Measurements from ENCODE around the gene CIPC.

Gene CIPC

GRCh38 chr14:77130386-77130785 is 32.3 kb downstream of the CIPC start:
- DNase-seq = no peak

GRCh38 chr14:77131206-77131605 is 33.1 kb downstream of the CIPC start:
- no peak for DNase-seq

DNA sequence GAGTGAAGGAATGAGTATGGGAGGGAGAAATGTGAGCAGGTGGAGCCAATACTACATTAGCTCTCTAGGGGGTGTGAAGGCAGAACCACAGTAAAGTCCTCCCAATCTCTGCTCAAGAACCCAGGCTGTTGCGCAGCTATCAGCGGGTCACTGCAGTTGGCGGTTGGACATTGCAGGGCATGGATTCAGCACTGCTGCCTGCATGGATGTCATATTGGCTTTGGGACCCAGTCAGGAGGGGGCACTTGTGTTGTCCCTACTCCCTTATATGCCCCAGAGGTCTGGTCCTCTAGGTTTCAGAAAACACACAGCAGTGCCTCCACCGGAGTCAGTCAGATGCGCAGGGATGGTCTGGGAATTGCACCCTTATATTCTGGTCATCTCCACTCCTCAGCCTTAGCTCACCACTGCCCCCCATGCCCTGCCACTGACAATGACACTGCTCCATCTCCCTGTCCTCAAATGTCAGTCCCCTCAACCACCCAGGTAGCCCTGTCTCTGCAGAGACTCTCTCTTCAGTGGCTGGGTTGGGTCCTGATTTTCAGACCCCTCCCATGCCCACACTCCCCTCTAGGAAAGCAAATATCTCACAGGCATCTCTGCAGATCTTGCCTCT is 33.9 kb downstream of the CIPC start:
- DNase-seq = no peak

- DNase-seq = peak; percentile 47
Measured at GRCh38 chr14:77133720-77134338, 35.8 kb downstream of the CIPC start.

DNA sequence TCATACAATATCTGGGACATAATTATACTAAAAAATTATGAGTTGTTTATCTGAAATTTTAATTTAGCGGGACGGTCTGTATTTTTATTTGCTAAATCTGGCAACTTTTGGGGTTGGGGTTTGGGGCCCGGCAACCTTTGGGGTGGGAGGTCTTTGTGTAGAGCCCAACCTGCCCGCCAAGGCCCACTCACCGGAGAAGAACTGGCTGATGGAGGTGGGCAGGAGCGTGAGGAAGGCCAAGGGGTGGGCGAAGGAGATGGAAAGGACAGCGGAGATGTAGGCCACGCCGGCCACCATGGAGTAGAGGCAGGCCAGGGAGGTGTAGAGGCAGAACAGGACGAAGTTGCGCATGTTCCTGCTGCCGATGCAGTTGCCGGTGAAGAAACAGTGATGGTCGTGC is 41.0 kb downstream of the CIPC start:
- no peak for DNase-seq

DNA sequence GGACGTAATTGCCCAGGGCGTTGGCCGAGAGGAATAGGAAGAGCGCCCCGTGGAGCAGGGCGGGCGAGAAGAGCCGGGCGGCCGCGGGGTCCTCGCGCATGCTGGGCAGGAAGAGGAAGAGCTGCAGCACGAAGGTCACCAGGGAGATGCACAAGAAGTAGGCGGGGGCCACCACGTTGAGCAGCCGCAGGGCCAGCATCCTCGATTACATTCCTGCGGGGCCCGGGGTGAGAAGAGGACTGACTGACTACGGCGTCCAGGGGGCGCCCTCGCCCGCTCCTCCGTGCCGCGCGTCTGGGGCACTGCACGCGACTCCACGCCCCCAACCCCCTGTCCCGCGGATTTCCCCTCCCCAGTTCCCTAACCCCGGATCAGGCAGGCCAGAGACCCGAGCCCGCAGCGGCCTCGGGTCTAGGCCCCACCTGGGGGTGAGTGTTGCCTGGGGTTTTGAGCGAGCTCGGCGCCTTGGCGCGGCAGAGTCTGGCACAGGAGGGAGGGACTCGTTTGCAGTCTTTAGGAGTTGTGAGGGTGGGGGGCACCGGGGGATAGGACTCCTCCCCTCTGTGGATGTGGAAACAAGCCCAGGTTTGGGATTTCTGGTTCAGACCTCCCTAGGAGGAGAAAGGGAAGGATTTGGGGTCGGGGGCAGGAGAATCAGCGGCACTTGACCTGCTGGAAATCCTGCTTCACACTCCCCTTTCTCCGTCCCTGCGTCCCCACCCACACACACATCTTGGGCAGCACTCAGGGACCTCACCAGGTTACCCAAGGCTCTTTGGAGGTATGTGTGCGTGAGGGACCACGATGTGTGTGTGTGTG is 41.7 kb downstream of the CIPC start:
- DNase-seq = peak; percentile 27

- no peak for DNase-seq
Measured at GRCh38 chr14:77140359-77141213, 42.5 kb downstream of the CIPC start.

DNA sequence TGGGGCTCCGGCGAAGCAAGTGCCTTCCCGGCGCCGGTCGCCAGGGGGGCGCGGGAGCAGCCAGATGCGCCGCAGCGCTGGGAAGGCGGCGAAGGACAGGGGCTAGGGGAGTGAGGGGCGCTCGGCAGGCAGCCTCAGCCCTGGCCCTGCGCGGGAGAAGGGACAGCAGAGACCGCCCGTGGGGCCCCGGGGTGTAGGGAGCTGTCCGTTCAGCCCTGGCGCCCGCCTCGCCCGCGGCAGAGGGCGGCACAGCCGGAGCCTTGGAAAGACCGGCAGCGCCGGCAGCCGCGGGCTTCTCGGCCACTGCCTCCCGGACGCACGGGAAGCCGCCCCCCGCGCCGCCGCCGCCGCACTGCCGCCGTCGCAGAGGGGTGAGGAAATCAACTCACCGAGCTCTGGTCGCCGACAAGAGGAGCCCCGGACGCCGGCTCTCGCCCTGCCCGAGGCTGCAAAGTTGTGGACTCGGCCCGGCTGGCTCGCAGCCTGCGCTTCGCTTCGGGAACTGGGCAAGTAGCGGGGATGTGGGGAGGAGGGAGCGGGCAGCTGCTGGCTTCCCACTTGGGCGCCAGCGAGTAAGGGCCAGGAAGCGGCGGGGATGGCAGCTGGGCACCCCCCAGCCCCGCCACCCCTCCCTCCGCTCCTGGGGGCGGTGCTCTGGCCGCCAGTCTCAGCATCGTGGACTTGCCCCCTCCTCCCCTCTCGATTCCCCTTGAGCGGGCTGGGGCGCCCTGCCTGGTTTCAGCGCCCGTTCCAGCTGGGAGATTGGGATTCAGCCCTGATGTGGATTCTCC is 43.4 kb downstream of the CIPC start, which contains the start of gene ZDHHC22:
ZDHHC22 (minus strand) TSS at position 578 of the 791 bp plus-strand sequence. CDS start 2,053 bp downstream, outside the sequence.
- DNase-seq = no peak

DNA sequence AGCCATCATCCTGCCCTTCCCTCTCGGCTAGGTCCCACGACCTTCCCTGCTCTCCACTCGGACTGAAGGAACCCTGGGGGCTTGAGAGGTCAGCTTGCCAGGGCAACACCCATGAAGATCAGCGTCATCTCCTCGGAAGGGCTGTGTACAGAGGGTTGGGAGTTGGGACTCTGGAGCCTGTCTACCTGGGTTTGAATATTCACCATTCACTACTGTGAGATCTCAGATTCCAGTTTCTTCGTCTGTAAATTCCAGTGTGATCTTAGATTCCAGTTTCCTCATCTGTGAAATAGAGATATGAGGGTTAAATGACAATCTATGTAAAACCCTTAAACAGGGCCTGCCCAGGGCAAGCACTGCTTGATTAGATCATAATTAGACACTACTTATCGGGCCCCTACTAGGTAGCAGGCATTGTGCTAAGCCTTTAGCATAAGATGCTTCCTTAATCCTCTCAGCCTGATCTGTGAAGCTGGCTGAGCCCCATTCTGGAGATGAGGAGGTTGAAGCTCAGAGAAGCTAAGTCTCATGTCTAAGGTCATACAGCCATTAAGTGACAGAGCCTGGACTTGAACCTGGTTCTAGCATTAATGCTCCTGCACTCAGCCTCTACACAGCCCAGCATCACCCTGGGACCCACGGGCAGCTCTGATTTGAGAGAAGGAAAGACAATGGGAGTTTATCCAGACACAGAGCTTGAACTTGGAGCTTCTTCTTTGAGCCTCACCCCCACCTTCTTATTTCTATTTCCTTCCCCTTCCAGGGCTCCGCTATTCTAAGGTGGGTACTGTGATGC is 44.1 kb downstream of the CIPC start:
- no peak for DNase-seq

DNA sequence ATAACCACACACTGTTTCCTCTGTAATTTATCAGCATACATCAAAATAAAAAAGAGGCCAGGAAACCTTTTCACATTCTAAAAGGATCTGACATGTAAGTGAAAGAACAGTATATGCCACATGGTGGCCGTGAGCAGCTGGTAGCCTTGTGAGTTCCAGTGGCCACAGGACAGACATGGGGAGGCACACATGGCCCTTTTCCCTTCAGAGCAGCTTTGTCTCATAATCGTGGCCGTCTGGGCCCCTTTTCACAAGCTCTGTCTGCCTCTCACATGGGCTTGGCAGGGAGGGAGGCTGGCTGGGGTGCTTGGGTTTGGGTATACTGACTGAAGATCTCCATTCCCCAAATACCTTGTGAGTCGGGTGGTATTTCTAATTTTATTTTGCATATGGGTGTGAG is 45.0 kb downstream of the CIPC start:
- DNase-seq = no peak

DNA sequence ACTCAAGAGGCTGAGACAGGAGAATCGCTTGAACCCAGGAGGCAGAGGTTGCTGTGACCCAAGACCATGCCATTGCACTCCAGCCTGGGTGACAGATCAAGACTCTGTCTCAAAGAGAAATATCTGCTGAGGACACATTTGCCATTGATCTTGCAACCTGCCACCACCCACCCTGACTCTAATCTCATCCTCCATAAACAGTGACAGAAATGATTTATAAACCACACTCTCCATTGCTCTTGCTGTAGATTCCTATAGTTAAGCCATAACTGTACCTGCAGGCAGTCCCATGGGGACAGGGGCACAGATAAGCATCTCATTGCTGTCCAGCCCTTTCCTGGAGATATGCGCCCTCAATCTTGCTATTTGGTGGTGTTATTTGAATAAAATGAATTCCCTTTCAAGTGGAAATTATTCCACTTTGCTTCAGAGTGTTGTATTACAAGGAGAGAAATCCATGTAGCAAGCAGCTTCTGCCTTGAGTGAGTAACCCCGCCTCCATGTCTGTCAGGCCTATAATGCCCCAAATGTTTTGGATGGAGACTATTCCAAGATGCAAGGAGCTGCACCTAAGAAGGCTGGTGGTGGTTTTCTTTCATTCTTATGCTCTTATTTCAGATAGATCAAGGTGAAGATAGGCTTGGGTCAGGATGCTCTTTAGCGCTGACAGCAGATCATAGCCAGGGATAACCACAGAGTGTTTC is 46.5 kb downstream of the CIPC start:
- DNase-seq = no peak

DNA sequence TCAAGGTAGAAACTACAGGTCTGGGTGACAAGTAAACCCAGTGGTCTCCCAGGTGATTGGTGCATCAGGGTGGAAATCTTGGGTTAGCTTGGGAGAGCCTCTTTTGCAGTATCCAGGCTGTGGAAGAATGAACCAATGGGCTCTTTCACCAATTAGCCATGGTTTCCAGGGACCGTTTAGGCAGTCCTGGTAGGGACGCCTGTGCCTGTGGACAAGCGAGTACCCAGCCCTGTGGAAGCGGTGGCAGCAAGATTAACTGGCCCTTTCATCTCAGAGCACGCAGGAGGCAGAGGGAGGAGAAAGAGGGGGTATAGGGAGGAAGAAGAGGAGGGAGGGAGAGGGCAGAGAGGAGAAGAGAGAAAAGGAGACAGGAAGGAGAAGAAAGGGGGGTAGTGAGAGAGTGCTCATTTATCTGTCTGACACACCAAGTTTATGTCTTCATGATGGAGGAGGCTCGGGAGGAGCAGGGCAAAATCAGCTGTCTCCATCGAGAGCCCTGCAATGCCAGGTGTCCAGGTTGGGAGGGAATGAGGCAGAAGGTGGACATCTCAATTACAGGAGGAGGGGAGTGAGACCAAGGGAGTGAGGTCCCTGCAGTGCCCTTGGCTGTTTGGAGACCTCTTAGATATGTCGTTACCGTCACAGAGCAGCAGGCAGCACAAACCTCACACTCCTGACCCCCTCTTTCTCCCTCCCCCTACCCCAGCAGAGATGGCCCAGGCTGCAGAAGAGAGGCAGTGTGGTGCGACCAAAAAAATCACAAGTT is 48.1 kb downstream of the CIPC start:
- no peak for DNase-seq

DNA sequence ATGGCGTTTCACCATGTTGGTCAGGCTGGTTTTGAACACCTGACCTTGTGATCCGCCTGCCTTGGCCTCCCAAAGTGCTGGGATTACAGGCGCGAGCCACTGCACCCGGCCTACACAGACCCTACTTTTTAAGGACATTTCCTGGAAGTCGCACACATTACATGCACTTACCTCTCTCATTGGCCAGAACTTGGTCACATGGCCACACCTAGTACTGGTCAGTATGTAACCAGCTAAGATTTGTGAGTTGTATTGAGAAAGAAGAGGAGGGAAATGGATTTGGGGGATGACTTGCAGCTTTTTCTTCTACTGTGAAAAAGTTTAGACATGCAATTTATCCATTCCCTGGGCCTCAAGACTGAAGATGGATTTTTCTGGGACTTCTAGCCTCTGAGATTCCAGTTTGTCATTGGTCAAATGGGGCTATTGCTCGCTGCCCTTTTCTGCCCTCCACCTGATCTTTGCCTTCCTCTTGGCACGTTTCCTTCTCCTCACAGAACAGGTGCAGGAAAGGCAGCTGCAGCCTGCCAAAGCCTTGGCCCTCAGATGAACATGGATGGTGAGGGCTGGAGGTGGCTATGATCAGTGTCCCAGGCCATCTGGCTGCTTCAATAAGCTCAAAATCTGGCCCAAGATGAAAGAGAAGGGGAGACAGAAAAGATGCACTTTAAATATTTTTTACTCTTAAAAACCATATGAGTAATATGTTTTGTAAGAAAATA is 50.6 kb downstream of the CIPC start:
- DNase-seq = no peak

GRCh38 chr14:77151245-77151644 is 53.2 kb downstream of the CIPC start:
- DNase-seq = no peak

- DNase-seq = no peak
Measured at GRCh38 chr14:77151918-77152588, 54.0 kb downstream of the CIPC start.

DNA sequence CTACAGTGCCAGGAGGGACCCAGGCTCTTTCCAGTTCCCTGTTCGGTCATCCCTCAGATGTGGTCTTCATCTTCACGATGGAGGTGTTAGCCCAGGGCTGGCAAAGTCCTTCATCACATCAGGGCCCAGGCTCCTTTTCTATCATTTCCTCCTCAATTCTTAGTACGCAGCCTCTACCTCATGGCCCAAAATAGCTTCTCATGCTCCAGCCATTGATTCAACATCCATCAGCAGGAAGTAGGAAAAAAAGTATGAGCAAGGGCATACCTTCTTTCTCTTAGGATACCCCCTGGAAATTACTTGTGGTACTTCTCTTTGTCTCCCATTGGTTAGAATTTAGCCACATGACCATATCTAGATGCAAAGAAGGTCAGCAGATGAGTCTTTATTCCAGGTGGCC is 55.7 kb downstream of the CIPC start:
- DNase-seq = no peak

GRCh38 chr14:77154421-77154820 is 56.4 kb downstream of the CIPC start:
- no peak for DNase-seq

GRCh38 chr14:77155083-77155482 is 57.0 kb downstream of the CIPC start:
- no peak for DNase-seq

DNA sequence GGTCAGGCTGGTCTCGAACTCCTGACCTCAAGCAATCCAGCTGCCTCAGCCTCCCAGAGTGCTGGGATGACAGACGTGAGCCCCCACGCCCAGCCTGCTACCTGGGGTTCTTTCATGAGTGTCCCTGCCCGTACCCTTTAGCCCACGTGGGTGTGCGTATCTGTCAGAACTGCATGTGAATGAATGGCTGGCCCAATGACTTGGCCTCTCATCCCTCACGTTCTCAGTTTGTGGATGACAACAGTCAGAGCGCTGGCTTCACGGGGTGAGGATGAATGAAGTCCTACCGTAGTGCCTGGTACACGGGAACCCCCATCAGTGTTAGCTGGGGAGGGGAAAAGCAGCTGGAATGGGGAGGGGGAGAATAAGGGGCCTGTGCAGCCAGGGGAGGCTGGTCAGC is 59.7 kb downstream of the CIPC start:
- DNase-seq = no peak
